ENCODE measurements around the gene THSD7B. TPM values are rescaled to one million over a fixed set of nuclear protein-coding genes. Genes with fewer than 3 reads are reported as not detected.

The THSD7B gene
- total and polyA plus RNA-seq, 2 of the 13 experiments (the other 11 are each of a cell fraction or from before 2014, with no cell fraction given): 0.02 TPM; not detected in 1

GRCh38 chr2:137211761-137212160 is 446.4 kb downstream of the THSD7B start:
- intact Hi-C loops (cut with micrococcal nuclease; ENCODE audit: unreplicated experiment) (no loop called here), in situ Hi-C loops (cut with HindIII; ENCODE audit: extremely low pct_ligation_motif_present, low pct_unique_long_range_greater_than_20kb) (no loop called here)
- POLR2A ChIA-PET: no interaction called here
- H3K36me3 ChIP-seq (replicated peaks in 1 of 2; ENCODE audit: control insufficient read depth in 1 of 2, insufficient read depth in 2 of 2, low read length in 2 of 2): no peaks in the 10 kb centered on the region
- H3K9ac ChIP-seq (ENCODE audit: insufficient read depth, low read depth, low read length): no peak overlapping the region
- no peak overlapping the region for H3K27ac ChIP-seq (ENCODE audit: extremely low read length, insufficient read depth, low read length)
- no peaks in the 10 kb centered on the region for H3K9me3 ChIP-seq (ENCODE audit: low read length)
- H2AFZ ChIP-seq (ENCODE audit: low read length): no peak overlapping the region
- H3K27me3 ChIP-seq (ENCODE audit: control insufficient read depth in 1 of 2, insufficient read depth in 2 of 2, low read length in 2 of 2): no peaks in the 10 kb centered on the region
- peaks cover 10% of the 10 kb centered on the region for H3K4me1 ChIP-seq (ENCODE audit: insufficient read depth, low read length)
- no peaks in the 10 kb centered on the region for H4K20me1 ChIP-seq (ENCODE audit: insufficient read depth, low read length)
- ATAC-seq: no peak
- 28% methylated on average over 1 of the region's 1 CpG for WGBS (ENCODE audit: low lambda C conversion rate)
- no peaks in the 10 kb centered on the region for H3K79me2 ChIP-seq (ENCODE audit: insufficient read depth, low read length)
- no peak overlapping the region for H3K4me2 ChIP-seq (ENCODE audit: low read depth, low read length)
- DNase-seq (ENCODE audit: low spot score): no peak
- no TSS peak for BruUV-seq (replicated peaks)
- TF ChIP-seq, protein P1, sequence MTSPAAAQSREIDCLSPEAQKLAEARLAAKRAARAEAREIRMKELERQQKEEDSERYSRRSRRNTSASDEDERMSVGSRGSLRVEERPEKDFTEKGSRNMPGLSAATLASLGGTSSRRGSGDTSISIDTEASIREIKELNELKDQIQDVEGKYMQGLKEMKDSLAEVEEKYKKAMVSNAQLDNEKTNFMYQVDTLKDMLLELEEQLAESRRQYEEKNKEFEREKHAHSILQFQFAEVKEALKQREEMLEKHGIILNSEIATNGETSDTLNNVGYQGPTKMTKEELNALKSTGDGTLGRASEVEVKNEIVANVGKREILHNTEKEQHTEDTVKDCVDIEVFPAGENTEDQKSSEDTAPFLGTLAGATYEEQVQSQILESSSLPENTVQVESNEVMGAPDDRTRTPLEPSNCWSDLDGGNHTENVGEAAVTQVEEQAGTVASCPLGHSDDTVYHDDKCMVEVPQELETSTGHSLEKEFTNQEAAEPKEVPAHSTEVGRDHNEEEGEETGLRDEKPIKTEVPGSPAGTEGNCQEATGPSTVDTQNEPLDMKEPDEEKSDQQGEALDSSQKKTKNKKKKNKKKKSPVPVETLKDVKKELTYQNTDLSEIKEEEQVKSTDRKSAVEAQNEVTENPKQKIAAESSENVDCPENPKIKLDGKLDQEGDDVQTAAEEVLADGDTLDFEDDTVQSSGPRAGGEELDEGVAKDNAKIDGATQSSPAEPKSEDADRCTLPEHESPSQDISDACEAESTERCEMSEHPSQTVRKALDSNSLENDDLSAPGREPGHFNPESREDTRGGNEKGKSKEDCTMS (CRISPR knock-in tag; conservative IDR thresholded peaks at IDR 0.05): no peak
- TF ChIP-seq ZNF143 (CRISPR knock-in tag; IDR thresholded peaks at IDR 0.05) (no peak), ZNF333 (CRISPR knock-in tag; IDR thresholded peaks at IDR 0.05; ENCODE audit: borderline replicate concordance) (no peak), SP5 (CRISPR knock-in tag; IDR thresholded peaks at IDR 0.05; ENCODE audit: borderline replicate concordance, low read depth) (no peak), NFKBIZ (CRISPR knock-in tag; IDR thresholded peaks at IDR 0.05) (no peak), ATF1 (CRISPR knock-in tag; IDR thresholded peaks at IDR 0.05) (no peak), POLR2G (IDR thresholded peaks at IDR 0.05; ENCODE audit: low read depth, low read length) (no peak), TFDP2 (CRISPR knock-in tag; IDR thresholded peaks at IDR 0.05) (no peak), ZNF761 (CRISPR knock-in tag; conservative IDR thresholded peaks at IDR 0.05) (no peak), RBFOX2 (IDR thresholded peaks at IDR 0.05; ENCODE audit: low read depth, low read length) (no peak), NFYB (CRISPR knock-in tag; IDR thresholded peaks at IDR 0.05) (no peak), ZBTB20 (CRISPR knock-in tag; IDR thresholded peaks at IDR 0.05; ENCODE audit: borderline replicate concordance, low read depth) (no peak), ZNF3 (CRISPR knock-in tag; IDR thresholded peaks at IDR 0.05) (no peak), ZNF605 (CRISPR knock-in tag; IDR thresholded peaks at IDR 0.05) (no peak)
- TF ChIP-seq, protein P2, sequence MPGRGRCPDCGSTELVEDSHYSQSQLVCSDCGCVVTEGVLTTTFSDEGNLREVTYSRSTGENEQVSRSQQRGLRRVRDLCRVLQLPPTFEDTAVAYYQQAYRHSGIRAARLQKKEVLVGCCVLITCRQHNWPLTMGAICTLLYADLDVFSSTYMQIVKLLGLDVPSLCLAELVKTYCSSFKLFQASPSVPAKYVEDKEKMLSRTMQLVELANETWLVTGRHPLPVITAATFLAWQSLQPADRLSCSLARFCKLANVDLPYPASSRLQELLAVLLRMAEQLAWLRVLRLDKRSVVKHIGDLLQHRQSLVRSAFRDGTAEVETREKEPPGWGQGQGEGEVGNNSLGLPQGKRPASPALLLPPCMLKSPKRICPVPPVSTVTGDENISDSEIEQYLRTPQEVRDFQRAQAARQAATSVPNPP (CRISPR knock-in tag; IDR thresholded peaks at IDR 0.05): no peak
- CTCF ChIA-PET (ENCODE audit: low intra/inter-chr PET ratio, low total read pairs): no interaction called here
- H3K4me3 ChIP-seq (replicated peaks in 1 of 3; ENCODE audit: insufficient read depth in 1 of 3, low read depth in 2 of 3, low read length in 3 of 3): no peak overlapping the region
- FAIRE-seq: no peak

Data from HepG2 (cell line).